NCI-H446 (cell line): ENCODE results near the gene SPTLC1.
"Not testable (repeated sequence)": the region's sequence is repeated elsewhere in the genome, so short reads cannot be mapped to it uniquely, and the experiment has no call there.

Source experiments
- DNase-seq, 2 experiments: peaks; one replicate each; lab custom pipeline; 2025; lab: John Stamatoyannopoulos, UW

SPTLC1 gene

DNA sequence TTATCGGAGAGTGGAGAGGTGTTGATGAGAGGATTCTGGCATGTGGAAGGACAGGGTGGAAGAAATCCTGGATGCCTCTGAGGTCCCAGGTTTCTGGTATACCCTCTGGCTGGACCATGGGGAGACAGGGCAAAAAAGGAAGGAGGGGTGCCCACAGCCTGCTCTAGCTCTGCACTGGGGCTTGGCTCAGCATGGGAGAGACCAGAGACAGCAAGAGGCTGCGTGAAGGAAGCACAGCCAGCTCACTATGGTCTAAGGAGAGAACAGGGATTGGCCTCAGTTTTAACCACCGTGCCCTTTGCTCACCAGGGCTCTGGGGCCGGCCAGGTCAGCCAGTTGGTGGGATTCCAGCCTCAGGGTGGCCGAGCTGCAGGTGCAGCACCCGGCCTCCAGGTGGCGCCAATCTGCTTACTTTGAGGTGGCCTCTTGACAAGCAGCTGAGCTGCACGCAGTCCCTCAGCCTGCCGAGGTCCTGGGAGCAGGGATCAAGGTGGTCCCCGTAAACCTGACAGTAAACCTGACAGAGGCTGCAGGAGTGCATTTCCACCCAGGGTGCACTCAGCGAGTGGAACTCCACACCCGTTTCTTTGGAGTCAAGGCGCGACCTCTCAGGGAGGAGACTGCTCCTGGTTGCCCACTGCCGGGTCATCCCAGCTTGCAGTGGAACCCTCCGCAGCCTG, 25.0 kb upstream of the SPTLC1 start:
- DNase-seq = peak in 1 of 2 experiments; percentile 57

DNA sequence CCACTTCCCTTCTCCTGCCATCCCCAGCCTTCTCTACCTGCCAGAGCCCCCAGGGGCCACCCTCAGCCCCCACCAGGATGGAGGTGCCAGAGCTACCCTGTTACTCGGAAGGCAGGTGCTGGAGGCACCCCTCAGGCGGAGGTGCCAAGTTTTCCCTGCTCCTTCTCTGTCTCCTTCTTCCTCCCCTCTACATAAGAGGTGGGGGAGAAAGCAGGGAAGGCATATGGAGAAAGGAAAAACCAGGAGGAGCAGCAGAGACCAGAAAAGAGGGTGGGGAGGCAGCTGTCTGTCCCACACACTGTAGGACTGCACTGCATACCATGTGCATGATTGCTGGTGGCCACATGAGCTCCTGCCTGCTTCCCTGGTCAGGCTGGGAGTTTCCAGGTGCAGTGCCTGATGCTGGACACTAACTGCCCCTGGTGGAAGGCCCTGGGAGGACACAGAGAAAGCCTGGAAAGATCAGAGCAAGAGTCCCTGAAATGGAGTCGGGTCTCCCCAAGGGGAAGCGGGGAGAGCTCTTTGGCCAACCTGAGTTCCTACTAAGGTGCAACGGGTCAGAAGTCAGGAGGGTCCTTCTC, 23.8 kb upstream of the SPTLC1 start:
- not testable (repeated sequence) for DNase-seq

DNA sequence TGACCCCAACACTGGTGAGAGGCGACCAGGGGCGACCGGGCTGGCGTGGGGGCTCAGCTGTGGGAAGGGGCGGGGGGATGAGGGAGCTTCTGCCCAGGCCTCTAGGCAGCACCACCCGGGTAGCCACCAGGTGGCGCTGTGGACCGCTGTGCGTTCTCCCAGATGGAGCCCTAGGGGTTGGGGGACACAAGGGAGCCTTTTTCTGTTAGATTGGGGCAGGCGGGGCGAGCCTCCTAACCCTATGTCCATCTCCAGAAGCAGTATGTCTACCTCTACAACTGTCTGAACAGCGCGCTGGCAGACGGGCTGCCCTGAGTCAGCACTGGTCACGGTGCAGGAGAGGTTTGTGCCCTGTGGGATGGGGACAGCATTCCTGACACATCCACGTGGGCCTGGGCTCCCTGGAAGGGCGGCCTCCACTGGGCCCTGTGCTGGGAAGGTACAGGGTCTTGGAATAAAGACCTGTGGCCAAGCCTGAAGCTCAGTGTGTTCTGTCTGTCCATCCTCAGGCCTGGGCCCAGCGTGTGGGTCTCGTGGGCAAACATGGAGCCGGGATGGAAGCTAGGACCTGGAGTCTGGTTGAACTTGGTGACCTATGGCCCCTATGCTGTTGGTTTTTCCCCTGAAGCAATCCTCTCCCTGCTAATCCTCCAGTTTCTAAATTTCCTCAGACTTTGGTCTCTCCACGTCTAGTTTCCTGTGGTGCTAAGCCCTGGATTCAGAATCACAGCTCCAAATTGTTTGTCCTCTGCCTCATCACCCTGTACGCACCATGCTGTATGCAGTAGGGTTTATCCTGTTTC, 23.1 kb upstream of the SPTLC1 start:
- peak in 1 of 2 experiments; percentile 64 for DNase-seq

DNA sequence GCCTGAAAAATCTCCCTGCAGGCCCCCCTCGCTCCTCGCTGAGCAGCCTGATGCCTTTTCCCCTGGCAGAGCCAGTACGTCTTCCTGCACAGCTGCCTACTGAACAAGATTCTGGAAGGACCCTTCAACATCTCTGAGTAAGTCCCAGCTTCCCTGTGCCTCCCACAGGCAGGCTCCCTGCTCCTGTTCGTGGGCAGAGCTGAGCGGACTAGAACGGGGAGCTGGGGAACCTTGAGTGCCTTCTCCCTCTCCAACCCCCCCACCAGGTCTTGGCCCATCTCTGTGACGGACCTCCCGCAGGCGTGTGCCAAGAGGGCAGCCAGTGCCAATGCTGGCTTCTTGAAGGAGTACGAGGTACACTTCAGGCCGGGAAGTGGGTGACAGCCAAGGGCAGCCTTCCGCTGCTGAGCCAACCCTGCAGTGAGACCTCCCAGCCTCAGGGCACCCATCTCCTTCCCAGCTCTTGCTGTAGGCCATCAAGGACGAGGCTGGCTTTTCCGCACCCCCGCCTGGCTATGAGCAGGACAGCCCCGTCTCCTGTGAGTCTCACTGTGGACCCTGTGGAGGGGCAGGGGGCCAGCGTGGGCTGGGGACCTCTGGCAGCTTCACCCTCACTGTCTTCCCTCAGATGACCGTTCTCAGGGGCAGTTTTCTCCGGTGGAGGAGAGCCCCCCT, 21.1 kb upstream of the SPTLC1 start:
- DNase-seq = no peak

DNA sequence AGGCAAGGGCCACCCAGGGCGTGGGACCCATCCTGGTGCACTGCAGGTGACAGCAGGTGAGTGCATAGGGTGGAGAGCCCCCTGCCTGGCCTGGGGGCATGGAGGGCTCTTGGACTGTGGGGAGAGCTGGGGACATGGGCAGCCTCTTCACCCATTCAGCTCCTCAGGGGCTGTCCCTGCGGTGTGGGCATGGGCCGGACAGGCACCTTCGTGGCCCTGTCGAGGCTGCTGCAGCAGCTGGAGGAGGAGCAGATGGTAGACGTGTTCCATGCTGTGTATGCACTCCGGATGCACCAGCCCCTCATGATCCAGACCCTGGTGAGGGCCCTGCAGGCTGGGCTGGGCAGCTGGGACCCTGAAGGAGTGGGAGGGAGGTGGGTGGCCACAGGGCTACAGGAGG, 20.4 kb upstream of the SPTLC1 start:
- no peak for DNase-seq

DNA sequence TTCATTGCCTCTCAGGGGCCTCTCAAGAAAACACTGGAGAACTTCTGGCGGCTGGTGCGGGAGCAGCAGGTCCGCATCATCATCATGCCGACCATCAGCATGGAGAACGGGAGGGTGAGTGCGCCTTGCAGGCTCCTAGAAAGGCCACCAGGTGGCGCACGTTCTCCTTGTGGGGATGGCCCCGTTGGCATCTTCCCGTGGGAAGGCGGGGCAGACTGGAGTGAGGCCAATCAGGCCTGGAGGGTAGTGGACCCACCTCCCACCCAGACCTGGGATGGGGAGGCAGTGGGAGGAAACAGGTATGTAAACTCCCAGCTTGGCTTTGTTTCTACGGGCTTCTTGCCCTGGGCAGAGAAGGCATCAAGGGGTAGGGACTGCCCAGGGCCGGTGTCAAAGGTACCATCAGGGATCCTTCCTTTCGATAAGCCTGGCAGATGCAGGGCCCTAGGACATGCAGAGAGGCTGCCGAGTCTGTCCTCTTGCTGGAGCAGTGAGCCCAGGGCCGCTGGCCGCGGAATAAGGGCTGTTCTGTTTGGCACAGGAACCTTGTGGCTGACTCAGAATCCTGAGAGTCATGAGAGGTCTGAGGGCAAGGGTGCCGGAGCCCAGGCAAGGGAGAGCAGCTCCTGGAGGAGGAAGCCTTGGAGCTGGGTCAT, 18.9 kb upstream of the SPTLC1 start:
- DNase-seq = peak; percentile 27 to 79

DNA sequence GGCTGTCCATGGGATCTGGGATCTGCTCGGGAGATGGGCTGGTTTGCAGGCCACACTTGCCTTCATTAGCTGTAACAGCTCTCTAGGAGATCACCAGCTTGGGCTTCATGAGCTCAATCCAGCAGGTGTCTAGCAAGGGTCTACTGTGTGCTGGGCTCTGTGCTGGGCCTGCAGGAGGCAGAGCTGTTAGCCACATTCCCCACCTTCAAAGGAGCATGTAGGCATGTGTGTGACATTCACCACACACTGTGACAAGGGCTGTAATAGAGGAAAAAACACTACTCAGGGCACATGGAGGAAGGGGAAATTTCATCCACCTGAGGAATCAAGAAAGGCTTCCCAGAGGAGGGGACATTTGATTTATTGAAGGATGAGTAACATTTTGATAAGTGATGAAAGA, 17.7 kb upstream of the SPTLC1 start:
- DNase-seq = not testable (repeated sequence)

DNA sequence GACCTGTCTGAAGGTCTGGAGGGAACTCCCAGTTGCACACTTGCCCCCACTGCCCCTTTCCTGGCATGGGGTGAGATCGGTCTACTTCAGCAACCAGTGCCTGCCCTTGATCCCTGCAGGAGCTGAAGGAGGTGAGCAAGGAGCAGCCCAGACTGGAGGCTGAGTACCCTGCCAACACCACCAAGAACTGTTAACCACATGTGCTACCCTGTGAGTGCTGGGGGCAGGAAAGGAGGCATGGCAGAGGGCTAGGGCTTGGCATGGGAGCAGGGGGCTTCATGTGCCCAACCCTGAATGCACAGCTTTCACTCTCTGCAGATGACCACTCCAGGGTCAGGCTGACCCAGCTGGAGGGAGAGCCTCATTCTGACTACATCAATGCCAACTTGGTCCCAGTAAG, 17.3 kb upstream of the SPTLC1 start:
- DNase-seq = no peak

DNA sequence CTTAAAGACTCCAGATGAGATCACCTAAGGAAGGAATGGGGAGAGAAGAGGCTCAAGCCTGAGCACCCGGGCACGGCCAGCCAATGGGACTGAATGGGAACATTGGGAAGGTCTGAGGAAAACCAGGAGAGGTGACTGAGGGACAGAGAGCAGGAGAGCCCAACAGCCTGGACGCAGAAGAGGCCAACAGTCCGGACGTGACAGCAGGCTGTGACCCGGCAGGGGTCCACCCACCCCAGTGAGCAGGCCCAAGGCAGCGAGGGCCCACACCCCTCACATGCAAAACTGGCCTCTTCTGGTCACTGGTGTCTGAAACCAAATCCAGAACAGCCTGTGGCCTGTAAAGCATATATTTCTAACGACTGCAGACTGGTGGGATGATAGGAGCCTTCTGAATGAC, 7.6 kb upstream of the SPTLC1 start:
- DNase-seq = no peak

DNA sequence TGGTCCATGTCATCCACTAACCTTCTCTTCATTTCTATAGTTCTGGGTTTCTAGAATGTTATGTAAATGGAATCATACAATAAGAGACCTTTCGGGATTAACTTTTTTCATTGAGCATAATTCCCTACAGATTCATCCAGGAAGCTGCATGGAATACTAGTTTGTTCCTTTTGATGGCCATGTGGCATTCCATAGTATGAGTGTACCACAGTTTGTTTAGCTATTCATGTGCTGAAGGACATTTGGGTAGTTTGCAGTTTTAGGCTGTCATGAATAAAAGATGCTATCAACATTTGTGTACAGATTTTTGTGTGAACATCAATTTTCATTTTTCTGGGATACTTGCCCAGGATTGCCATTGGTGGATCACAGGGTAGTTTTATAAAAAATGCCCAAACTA, 6.8 kb upstream of the SPTLC1 start:
- DNase-seq = no peak

DNA sequence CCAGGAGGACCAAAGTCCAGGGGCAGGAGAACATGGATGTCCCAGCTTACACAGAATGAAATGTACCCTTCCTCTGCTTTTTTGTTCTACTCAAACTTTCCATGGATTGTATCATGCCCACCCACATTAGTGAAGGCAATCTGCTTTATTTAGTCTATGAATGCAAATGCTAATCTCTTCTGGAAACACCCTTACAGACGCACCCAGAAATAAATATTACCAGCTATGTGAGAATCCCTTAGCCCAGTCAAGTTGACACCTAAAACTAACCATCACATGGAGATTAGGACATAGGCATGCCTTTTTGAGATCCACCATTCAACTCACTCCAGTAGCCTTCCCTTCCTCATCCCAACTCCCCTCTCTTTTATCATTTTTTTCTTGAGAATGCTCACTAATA, 6.1 kb upstream of the SPTLC1 start:
- DNase-seq = no peak

DNA sequence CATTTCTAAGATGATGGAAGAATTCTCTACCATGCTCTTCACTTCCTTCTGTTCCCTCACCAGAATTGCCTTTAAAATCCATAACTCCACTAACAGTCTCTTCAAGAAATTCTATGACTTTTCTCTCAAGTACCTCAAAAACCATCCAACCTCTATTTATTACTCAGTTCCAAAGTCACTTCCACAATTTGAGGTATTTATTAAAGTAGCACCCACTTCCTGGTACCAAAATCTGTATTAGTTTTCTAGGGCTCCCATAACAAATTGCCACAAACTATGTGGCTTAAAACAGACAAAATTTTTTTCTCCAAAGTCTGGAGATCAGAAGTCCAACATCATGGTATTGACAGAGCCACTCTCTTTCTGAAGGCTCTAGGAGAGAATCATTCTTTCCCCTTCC, 4.9 kb upstream of the SPTLC1 start:
- DNase-seq = no peak

DNA sequence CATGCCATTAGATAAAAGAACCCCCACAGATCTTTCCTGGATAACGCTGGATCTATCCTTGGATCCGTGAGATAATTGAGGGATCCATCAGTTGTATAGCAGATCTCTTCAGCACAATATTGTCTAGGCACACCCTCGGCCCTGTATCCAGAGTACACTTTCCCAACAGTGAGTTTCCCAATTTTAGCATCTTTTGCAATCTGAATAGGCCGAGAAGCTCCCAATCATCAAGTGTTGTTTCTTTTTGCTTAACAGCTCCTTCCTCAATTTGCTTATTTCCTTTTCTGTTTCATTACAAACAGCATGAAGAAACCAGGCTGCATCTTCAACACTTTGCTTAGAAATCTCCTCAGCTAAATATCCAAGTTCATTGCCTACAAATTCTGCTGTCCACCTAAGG, 4.4 kb upstream of the SPTLC1 start:
- no peak for DNase-seq

DNA sequence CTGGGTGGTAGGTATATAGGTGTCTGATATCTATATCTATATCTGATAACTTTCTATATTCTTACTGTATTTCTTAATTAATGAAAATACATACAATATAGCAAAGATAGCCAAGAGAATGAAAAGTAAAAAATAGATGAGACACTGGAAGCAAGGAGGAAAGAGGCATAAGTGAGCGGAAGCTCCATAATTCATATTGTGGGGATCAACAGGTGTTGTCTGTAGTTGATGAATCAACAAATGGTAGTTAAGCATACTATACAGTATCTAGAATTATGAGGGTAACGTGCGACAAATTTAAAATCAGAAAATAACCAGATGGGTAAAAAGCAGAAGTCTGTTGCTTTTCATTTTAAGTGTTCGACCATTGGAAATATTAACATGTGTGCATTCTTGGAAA, 7.1 kb downstream of the SPTLC1 start:
- DNase-seq = no peak

DNA sequence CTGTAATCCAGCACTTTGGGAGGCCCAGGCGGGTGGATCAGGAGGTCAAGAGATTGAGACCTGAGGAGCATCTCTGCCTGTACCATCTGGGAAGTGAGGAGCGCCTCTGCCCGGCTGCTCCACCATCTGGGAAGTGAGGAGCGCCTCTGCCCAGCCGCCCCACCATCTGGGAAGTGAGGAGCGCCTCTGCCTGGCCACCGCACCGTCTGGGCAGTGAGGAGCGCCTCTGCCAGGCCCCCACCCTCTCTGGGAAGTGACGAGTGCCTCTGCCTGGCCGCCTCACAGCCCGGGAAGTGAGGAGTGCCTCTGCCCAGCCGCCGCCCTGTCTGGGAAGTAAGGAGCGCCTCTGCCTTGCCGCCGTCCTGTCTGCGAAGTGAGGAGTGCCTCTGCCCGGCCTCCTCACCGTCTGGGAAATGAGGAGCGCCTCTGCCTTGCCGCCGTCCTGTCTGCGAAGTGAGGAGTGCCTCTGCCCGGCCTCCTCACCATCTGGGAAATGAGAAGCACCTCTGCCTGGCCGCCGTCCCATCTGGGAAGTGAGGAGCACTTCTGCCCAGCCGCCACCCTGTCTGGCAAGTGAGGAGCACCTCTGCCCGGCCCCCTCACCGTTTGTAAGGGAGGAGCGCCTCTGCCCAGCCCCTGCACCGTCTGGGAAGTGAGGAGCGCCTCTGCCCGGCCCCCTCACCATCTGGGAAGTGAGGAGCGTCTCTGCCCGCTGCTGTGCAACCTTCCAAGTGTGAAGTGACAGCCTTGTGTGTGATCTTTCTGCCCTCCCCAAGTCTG, 9.6 kb downstream of the SPTLC1 start:
- not testable (repeated sequence) for DNase-seq

DNA sequence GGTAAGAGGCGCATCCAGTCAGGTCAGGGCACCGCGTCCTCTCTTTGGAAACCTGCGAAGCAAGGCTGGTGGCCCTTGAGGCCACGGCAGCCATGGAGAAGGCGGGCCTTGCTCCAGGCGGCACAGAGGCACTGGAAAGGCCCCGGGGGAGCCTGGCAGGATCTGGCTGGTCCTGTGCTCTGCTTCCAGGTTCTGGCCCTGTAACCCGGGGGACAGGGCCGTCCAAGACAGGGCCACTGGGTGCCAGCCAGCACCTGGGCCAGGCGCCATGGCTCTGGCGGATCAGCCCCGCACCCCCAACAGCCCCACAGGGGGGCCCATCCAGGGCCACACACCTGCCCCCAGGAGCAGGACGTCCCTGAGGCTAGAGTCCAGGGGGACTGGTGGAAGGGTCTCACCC, 11.6 kb downstream of the SPTLC1 start:
- not testable (repeated sequence) for DNase-seq

DNA sequence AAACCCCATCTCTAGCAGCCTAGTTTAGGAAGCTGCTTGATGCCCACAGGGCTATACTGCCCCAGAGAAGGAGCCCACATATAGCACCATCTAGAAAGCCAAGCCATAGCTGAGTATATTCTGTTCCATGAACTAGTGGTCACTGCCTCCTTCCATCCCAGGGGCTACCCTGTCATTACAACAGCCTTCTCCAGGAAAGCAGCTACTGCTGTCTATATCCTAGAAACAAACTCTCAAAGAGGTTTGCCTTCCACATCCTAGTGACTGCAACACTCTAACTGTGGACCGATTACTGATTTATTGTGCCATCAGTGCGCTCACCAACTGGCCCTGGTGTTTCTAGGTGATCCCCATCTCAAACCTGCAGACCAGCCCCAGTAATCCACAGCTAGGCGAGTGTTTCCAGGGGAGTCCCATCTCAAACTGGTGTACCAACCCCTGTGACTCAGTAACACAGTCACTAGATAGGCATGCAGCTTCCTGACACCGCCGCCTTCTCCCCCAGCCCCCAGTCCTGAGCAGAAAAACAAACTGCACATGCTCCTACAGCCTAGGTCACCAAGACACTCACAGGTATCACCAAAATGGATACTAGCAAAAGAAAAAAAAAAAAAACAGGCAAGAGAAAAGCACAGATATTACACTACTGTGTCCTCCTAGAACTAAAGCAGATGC, 14.8 kb downstream of the SPTLC1 start:
- no peak for DNase-seq

DNA sequence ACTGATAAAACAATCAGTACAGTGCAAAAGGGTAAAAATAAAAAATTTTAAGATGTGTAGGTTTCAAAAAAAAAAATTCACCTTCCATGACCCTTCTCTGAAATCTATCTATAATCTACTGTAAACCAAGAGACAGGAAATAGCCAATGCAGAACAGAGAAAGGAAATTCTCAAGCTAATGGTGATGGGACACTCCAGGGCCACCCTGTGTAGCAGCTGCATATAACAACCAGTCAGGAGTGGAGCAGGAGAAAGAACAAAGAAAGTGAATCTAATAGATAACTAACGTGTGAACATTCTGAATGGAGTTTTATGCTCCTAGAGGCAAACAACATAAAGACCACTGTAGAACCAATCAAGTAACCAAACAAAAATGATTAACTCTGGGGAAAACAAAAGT, 16.6 kb downstream of the SPTLC1 start:
- DNase-seq = no peak

DNA sequence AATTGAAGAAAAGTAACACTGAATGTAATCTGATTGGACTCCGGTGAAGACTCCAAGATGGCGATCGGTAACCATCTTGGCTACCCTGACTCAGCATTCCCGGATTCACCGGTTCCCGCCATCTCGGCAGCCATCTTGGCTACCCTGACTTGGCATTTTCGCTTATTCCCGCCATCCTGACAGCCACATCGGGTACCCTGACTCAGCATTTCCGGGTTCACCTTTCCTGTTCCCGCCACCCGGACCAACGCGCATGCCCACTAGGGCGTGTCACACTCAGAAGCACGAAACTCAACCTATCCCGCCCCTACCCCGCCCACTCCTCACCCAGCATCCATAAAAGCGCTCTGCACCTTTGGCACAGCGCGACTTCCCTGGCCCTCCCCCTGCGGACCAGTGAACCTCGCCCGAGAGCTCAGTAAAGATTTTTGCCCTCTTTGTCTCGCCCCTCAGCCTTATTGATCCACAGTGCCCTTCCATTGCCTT, 17.2 kb downstream of the SPTLC1 start:
- DNase-seq = no peak

DNA sequence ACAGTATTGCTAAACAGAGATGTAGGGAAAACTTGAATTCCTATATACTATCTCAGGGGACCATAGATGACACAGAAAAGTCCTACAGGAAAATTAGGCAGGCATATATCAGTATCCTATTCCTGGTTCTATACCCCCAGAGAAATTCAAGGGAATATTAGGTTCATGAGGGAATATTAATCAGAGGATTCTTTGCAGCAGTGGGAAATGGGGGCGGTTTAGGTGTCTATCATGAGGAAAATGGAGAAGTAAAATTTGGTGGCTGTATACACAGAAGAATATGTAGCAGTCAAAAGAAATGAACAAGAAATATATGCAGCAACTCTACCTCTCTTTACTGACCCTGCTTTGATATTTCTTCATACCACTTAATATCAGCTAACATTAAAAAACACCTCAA, 20.0 kb downstream of the SPTLC1 start:
- DNase-seq = no peak

DNA sequence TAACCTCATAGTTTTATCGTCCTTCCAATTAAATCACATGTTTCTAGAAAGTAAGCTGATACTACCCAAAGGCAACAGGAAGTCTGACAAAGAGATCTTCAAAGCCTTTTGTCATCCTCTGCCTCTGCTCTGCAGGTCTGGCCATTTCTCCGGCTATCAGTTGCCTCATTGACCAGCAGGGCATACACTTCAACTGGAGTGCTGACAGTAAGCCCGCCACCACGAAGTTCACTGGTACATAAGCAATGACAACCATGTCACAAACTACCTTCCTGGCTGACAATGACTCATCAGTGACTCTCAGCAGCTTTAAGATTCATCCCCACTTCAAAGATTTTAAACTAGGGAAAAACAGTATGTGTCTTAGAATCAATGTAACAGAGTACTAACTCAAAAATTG, 20.6 kb downstream of the SPTLC1 start:
- DNase-seq = no peak
